Tibial nerve (tissue), 3 donors: ENCODE measurements around the gene CCL25.

Experiments
- POLR2A ChIP-seq, 2 donors: fragments of 450-650 bp; IDR thresholded peaks; one replicate each; pipeline ENCODE4 v1.6.1; 2017; ENCODE audit warnings: antibody characterized with exemption in 2 of 2, mild to moderate bottlenecking in 2 of 2, moderate library complexity in 2 of 2
- TF ChIP-seq, protein P1 (sequence below), 5 experiments: fragments of 200-600 bp in 3 of 5; fragments of 450-650 bp in 2 of 5; sonication (generic) in 3 of 5; IDR thresholded peaks; one replicate each; pipeline ENCODE4 v1.5.1; 2016 to 2019; ENCODE audit warnings: antibody characterized with exemption in 5 of 5, mild to moderate bottlenecking in 3 of 5, moderate library complexity in 2 of 5

DNA sequence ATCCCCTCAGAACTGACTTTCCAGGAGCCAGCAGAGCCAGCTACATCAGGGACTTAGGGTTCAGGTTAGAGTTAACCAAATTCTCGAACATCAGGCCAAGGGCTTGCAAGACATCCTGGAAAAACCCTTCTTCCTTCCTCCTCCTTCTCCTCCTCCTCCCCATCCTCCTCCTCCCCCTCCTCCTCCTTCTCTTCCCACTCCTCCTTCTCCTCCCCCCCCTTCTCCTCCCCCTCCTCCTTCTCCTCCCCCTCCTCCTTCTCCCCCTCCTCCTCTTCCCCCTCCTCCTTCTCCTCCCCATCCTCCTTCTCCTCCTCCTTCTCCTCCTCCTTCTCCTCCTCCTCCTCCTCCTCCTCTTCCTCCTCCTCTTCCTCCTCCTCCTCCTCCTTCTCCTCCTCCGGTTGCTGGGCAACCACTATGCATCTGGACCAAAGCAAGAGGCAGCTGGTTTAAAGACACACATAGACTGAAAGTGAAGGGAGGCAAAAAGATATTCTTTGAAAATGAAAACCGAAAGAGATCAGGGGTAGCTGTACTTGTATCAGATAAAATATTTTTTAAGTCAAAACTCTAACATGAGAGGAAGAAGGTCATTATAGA, 5.9 kb upstream of the CCL25 start:
- TF ChIP-seq, protein P1, sequence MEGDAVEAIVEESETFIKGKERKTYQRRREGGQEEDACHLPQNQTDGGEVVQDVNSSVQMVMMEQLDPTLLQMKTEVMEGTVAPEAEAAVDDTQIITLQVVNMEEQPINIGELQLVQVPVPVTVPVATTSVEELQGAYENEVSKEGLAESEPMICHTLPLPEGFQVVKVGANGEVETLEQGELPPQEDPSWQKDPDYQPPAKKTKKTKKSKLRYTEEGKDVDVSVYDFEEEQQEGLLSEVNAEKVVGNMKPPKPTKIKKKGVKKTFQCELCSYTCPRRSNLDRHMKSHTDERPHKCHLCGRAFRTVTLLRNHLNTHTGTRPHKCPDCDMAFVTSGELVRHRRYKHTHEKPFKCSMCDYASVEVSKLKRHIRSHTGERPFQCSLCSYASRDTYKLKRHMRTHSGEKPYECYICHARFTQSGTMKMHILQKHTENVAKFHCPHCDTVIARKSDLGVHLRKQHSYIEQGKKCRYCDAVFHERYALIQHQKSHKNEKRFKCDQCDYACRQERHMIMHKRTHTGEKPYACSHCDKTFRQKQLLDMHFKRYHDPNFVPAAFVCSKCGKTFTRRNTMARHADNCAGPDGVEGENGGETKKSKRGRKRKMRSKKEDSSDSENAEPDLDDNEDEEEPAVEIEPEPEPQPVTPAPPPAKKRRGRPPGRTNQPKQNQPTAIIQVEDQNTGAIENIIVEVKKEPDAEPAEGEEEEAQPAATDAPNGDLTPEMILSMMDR (IDR thresholded peaks at IDR 0.05), result no peak
- no peak for TF ChIP-seq POLR2A (IDR thresholded peaks at IDR 0.05)
